Neural crest cell (in vitro differentiated cells): ENCODE data around the gene SLC35E3. TPM values are rescaled to one million over a fixed set of nuclear protein-coding genes. Genes with fewer than 3 reads are reported as not detected.
A peak's percentile ranks its signal among the peaks of the same experiment; 100 is the strongest.
"Not testable (repeated sequence)": the region's sequence is repeated elsewhere in the genome, so short reads cannot be mapped to it uniquely, and the experiment has no call there.

Source experiments
- DNase-seq: peaks from one replicate; pipeline ENCODE4 v3.0.0; 2021; ENCODE audit warnings: low read depth, mixed read lengths, low spot score
- H3K27ac Mint-ChIP-seq: one replicate; pipeline ENCODE4 v1.8.0; 2021; ENCODE audit warnings: mild to moderate bottlenecking, mixed read lengths; ENCODE audit not compliant: unreplicated experiment
- H3K27me3 Mint-ChIP-seq: 2 replicates; pipeline ENCODE4 v1.8.0; 2021; ENCODE audit warnings: low read depth, mild to moderate bottlenecking, mixed read lengths
- H3K36me3 Mint-ChIP-seq: 2 replicates; pipeline ENCODE4 v1.8.0; 2021; ENCODE audit warnings: low read depth, mild to moderate bottlenecking, mixed read lengths
- H3K4me1 Mint-ChIP-seq: 2 replicates; pipeline ENCODE4 v1.8.0; 2021; ENCODE audit warnings: mixed read lengths
- H3K4me3 Mint-ChIP-seq: one replicate; pipeline ENCODE4 v1.8.0; 2021; ENCODE audit warnings: mild to moderate bottlenecking, mixed read lengths
- H3K9me3 Mint-ChIP-seq: 2 replicates; pipeline ENCODE4 v1.8.0; 2021; ENCODE audit warnings: mixed read lengths
- total RNA-seq: library from RNA; stranded (reverse); gene quantifications from 2 replicates; pipeline ENCODE4 v1.2.1, GENCODE V29; 2021
- TF ChIP-seq, protein P1 (sequence below): fragments of 200-600 bp; sonication (generic); conservative IDR thresholded peaks from 2 replicates; pipeline ENCODE4 v1.5.0; 2021; ENCODE audit warnings: antibody characterized with exemption, mild to moderate bottlenecking

SLC35E3 gene
- total RNA-seq, 1 donor from 2014 or later = 15.1 TPM

DNA sequence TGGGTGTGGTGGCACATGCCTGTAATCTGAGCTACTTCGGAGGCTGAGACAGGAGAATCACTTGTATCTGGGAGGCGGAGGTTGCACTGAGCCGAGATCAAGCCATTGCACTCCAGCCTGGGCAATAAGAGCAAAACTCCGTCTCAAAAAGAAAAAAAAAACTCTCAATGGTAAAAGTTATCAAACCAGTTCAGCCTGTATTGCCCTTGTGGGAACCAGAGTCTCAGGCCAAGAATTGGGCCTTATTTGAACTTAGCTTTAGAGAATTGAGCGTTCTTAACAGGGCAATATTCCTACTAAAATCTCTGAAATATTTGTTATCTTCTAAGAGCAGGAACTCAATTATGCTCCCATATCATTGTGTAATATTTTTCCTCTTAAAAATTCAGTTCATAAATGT, 54.3 kb downstream of the SLC35E3 start:
- no peaks in the 10 kb centered on the region for H3K9me3 Mint-ChIP-seq
- H3K27me3 Mint-ChIP-seq = no peaks in the 10 kb centered on the region
- no peak overlapping the region for H3K4me3 Mint-ChIP-seq
- H3K4me1 Mint-ChIP-seq = no peaks in the 10 kb centered on the region
- H3K36me3 Mint-ChIP-seq = no peaks in the 10 kb centered on the region
- H3K27ac Mint-ChIP-seq = no peak overlapping the region
- TF ChIP-seq, protein P1, sequence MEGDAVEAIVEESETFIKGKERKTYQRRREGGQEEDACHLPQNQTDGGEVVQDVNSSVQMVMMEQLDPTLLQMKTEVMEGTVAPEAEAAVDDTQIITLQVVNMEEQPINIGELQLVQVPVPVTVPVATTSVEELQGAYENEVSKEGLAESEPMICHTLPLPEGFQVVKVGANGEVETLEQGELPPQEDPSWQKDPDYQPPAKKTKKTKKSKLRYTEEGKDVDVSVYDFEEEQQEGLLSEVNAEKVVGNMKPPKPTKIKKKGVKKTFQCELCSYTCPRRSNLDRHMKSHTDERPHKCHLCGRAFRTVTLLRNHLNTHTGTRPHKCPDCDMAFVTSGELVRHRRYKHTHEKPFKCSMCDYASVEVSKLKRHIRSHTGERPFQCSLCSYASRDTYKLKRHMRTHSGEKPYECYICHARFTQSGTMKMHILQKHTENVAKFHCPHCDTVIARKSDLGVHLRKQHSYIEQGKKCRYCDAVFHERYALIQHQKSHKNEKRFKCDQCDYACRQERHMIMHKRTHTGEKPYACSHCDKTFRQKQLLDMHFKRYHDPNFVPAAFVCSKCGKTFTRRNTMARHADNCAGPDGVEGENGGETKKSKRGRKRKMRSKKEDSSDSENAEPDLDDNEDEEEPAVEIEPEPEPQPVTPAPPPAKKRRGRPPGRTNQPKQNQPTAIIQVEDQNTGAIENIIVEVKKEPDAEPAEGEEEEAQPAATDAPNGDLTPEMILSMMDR = no peak
- no peak for DNase-seq

DNA sequence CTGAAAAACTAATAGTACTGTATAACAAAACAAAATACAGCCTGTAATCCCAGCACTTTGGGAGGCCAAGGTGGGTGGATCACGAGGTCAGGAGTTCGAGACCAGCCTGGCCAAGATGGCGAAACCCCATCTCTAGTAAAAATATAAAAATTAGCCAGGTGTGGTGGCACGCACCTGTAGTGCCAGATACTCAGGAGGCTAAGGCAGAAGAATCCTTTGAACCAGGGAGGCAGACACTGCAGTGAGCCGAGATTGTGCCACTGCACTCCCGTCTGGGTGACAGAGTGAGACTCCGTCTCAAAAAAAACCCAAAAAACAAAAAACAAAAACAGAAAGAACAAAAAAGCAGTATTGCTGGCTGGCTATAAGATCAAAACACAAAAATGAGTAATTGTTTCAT, 55.1 kb downstream of the SLC35E3 start:
- H3K27me3 Mint-ChIP-seq, H3K36me3 Mint-ChIP-seq: not testable (repeated sequence)

DNA sequence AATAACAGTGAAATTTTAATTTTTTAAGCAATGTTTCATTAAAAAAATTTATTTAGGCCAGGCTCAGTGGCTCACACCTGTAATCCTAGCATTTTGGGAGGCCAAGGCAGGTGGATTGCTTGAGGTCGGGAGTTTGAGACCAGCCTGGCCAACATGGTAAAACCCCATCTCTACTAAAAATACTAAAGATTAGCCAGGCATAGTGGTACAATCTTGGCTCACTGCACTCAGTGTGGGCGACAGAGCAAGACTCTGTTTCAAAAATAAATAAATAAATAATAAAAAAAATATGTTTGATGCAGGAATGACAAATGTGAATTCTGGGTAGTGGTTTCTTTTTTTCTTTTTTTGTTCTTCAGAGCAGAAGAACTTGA, 56.4 kb downstream of the SLC35E3 start:
- not testable (repeated sequence) for H3K36me3 Mint-ChIP-seq, DNase-seq, H3K4me1 Mint-ChIP-seq, H3K27me3 Mint-ChIP-seq, H3K9me3 Mint-ChIP-seq, H3K4me3 Mint-ChIP-seq, H3K27ac Mint-ChIP-seq

More for the DNA sequence above, 55.1 kb downstream of the SLC35E3 start:
- not testable (repeated sequence) for H3K4me1 Mint-ChIP-seq, H3K9me3 Mint-ChIP-seq, DNase-seq, H3K4me3 Mint-ChIP-seq, H3K27ac Mint-ChIP-seq

- H3K9me3 Mint-ChIP-seq, H3K36me3 Mint-ChIP-seq, H3K27me3 Mint-ChIP-seq, DNase-seq, H3K4me1 Mint-ChIP-seq, H3K4me3 Mint-ChIP-seq, H3K27ac Mint-ChIP-seq: not testable (repeated sequence)
These were observed 57.1 kb downstream of the SLC35E3 start for GRCh38 chr12:68802911-68803651.

DNA sequence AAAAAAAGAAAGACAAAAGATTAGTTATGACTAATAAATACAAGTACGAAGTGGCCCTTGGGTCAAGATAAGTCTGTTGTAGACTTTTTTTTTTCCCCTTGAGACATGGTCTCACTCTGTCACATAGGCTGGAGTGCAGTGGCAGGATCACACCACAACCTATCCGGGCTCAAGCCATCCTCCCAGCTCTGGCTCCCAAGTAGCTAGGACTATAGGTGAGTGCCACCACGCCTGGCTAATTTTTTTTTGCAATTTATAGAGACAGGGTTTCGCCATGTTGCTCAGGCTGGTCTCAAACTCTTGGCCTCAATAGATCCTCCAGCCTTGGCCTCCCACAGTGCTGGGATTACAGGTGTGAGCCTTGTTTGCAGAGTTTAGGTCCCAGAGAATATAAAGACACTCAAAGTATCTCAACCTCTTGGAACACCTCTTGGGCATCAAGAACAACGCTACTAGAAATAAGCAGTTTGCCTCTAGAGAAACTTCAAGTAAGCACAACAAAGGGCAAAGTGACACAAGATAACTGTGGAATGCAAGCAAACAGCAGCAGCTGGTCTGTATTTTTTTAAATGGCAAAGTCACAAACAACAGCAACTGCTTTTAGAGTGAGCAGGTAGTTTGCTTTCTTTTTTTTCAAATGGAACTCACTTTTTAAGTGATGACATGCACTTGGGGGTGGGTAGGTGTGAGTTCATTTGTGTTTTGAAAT, 58.1 kb downstream of the SLC35E3 start:
- Mint-ChIP-seq H3K27me3 (no peaks in the 10 kb centered on the region), H3K27ac (no peak overlapping the region), H3K4me1 (peaks cover 11% of the 10 kb centered on the region)

DNA sequence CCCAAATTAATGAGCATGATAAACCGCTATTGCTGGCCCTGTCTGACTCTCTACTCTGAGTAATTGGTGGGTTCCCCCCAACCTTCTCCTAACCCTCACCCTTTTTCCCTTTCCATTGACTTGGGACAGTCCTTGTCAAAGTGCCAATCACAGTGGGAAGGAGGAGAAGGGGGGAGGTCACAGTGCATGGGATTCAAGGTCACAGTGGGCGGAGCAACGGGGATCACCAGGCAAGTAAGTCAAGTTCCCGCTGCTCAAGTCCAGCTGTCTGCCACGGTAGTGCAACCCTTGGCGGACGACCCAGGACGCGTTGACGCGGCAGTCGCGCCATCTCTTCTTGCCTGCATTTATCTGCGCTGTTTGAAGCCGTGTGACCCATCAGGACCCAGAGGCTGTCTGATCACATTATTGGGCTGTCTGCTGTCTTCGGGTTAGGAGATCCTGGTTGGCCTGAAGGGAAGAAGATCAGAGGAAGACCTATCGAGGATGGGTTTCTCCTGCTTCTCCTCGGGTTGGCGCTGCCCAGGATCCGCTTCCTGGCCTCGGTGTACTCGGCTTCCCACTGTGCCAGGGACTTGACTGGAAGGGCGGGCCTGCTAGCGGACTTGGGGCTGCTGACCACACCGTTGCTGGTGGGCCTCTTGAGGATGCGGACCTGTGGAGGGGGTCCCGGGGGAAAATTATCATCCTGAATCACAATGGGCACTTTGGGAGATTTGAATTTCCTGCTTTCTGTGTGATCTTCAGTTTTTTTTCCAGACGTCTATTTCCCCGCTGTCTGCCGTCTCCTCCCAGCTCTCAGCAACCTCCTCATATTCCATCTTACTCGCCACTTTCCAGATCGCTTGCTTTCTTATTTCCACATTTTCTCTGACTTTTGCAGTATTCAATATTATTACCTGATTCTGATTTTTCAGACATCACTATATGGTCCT, 58.9 kb downstream of the SLC35E3 start:
- H3K36me3 Mint-ChIP-seq = peaks cover 8% of the 10 kb centered on the region
- no peak for DNase-seq
- peaks cover 15% of the 10 kb centered on the region for H3K4me1 Mint-ChIP-seq
- H3K27me3 Mint-ChIP-seq = no peaks in the 10 kb centered on the region
- TF ChIP-seq, protein P1 = no peak
- no peak overlapping the region for H3K4me3 Mint-ChIP-seq
- no peak overlapping the region for H3K27ac Mint-ChIP-seq
- no peaks in the 10 kb centered on the region for H3K9me3 Mint-ChIP-seq

More for the DNA sequence above, 58.1 kb downstream of the SLC35E3 start:
- H3K36me3 Mint-ChIP-seq = peaks cover 4% of the 10 kb centered on the region
- peak overlapping the region; percentile 49 for H3K4me3 Mint-ChIP-seq
- no peaks in the 10 kb centered on the region for H3K9me3 Mint-ChIP-seq
- no peak for DNase-seq
- TF ChIP-seq, protein P1 = no peak
